ENCODE data around the gene RYR1. TPM values are rescaled to one million over a fixed set of nuclear protein-coding genes. Genes with fewer than 3 reads are reported as not detected.

The RYR1 gene
- total and polyA plus RNA-seq, 10 of the 15 experiments (the other 5 are each of a cell fraction or from before 2014, with no cell fraction given): under 0.01 to 0.32 (median 0.07) TPM; not detected in 1

GRCh38 chr19:38466050-38466449, 32.6 kb downstream of the RYR1 start:
- in situ Hi-C loops (cut with MboI): no loop called here
- no TSS peak for BruUV-seq (replicated peaks)

More at GRCh38 chr19:38466050-38466449, 32.6 kb downstream of the RYR1 start:
- no peaks in the 10 kb centered on the region for H4K20me1 ChIP-seq (ENCODE audit: control insufficient read depth, insufficient read depth)
- no peak overlapping the region for H3K4me2 ChIP-seq (ENCODE audit: control insufficient read depth, insufficient read depth)
- no peak for FAIRE-seq
- no peak overlapping the region for H3K4me3 ChIP-seq
- 83% methylated on average over 26 of the region's 26 CpGs for WGBS (ENCODE audit: insufficient coverage, insufficient replicate concordance, low lambda C conversion rate, missing lambda C conversion rate)
- H3K79me2 ChIP-seq (ENCODE audit: control insufficient read depth, insufficient read depth, low read length): no peaks in the 10 kb centered on the region
- no peak overlapping the region for H3K9ac ChIP-seq (ENCODE audit: control insufficient read depth, insufficient read depth, low read length)
- intact Hi-C loops (cut with micrococcal nuclease; ENCODE audit: unreplicated experiment): no loop called here
- POLR2A ChIA-PET: no interaction called here
- CTCF ChIA-PET: no interaction called here
- H3K36me3 ChIP-seq (ENCODE audit: control insufficient read depth in 2 of 2, insufficient read depth in 2 of 2, low read length in 1 of 2): no peaks in the 10 kb centered on the region
- no peak overlapping the region for H3K27ac ChIP-seq (ENCODE audit: control insufficient read depth, insufficient read depth)
- no peak overlapping the region for H2AFZ ChIP-seq (ENCODE audit: control insufficient read depth, low read depth, low read length)
- RAD21 ChIA-PET (ENCODE audit: unreplicated experiment): no interaction called here
- TF ChIP-seq SIN3A (IDR thresholded peaks at IDR 0.05; ENCODE audit: low read depth, low read length): no peak
- TF ChIP-seq ZNF217 (IDR thresholded peaks at IDR 0.05): no peak
- TF ChIP-seq, protein P1, sequence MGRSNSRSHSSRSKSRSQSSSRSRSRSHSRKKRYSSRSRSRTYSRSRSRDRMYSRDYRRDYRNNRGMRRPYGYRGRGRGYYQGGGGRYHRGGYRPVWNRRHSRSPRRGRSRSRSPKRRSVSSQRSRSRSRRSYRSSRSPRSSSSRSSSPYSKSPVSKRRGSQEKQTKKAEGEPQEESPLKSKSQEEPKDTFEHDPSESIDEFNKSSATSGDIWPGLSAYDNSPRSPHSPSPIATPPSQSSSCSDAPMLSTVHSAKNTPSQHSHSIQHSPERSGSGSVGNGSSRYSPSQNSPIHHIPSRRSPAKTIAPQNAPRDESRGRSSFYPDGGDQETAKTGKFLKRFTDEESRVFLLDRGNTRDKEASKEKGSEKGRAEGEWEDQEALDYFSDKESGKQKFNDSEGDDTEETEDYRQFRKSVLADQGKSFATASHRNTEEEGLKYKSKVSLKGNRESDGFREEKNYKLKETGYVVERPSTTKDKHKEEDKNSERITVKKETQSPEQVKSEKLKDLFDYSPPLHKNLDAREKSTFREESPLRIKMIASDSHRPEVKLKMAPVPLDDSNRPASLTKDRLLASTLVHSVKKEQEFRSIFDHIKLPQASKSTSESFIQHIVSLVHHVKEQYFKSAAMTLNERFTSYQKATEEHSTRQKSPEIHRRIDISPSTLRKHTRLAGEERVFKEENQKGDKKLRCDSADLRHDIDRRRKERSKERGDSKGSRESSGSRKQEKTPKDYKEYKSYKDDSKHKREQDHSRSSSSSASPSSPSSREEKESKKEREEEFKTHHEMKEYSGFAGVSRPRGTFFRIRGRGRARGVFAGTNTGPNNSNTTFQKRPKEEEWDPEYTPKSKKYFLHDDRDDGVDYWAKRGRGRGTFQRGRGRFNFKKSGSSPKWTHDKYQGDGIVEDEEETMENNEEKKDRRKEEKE (IDR thresholded peaks at IDR 0.05): no peak
- TF ChIP-seq ZNF274 (IDR thresholded peaks at IDR 0.05; ENCODE audit: insufficient read depth, insufficient read length): no peak
- no peak for TF ChIP-seq ZBED1 (IDR thresholded peaks at IDR 0.05; ENCODE audit: borderline replicate concordance)
- no peak for TF ChIP-seq YY1 (IDR thresholded peaks at IDR 0.05; ENCODE audit: low read depth, low read length)
- TF ChIP-seq CBFB (IDR thresholded peaks at IDR 0.05; ENCODE audit: low read depth): no peak
- TF ChIP-seq CUX1 (IDR thresholded peaks at IDR 0.05; ENCODE audit: insufficient replicate concordance, low read depth, low read length): no peak
- TF ChIP-seq, protein P2, sequence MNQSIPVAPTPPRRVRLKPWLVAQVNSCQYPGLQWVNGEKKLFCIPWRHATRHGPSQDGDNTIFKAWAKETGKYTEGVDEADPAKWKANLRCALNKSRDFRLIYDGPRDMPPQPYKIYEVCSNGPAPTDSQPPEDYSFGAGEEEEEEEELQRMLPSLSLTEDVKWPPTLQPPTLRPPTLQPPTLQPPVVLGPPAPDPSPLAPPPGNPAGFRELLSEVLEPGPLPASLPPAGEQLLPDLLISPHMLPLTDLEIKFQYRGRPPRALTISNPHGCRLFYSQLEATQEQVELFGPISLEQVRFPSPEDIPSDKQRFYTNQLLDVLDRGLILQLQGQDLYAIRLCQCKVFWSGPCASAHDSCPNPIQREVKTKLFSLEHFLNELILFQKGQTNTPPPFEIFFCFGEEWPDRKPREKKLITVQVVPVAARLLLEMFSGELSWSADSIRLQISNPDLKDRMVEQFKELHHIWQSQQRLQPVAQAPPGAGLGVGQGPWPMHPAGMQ (IDR thresholded peaks at IDR 0.05; ENCODE audit: borderline replicate concordance): no peak
- TF ChIP-seq RAD51 (IDR thresholded peaks at IDR 0.05): no peak
- TF ChIP-seq DPF2 (IDR thresholded peaks at IDR 0.05): no peak
- no peak for TF ChIP-seq REST (IDR thresholded peaks at IDR 0.05; ENCODE audit: low read depth, low read length)
- H3K9me3 ChIP-seq (replicated peaks; ENCODE audit: control insufficient read depth, insufficient read depth, low read length): no peaks in the 10 kb centered on the region; the same call in 2 of the 3 replicates
- DNase-seq (ENCODE audit: low read depth, low spot score): no peak
- SMC1A ChIA-PET (ENCODE audit: uncharacterized antibody, unreplicated experiment): no interaction called here
- no peaks in the 10 kb centered on the region; a peak in 1 of 4 replicates for H3K27me3 ChIP-seq (replicated peaks in 1 of 2; ENCODE audit: control insufficient read depth in 2 of 2, insufficient read depth in 2 of 2, low read length in 1 of 2)
- no peak for ATAC-seq
- H3K4me1 ChIP-seq (ENCODE audit: control insufficient read depth, insufficient read depth, low read length): no peaks in the 10 kb centered on the region
